ENCODE data around the gene CD151.

Gene CD151

DNA sequence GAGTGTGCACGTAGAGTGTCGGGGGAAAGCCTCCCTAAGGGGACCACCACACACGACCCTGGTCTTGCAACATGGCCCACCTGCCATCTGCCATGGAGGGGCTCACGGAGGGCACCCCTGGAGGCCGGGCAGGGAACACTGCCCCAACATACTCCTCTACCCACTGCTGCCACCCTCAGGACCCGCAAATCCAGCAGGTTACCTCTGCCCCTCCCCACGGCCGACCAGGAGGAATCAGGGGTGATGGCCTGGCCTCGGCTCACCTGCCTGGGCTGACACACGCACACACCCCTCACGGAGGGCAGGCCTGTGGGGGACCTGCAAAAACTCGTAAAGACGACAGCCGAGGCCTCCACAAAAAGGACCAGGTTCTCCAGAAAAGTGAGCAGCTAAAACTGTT, 47.7 kb downstream of the CD151 start:
- no peak for DNase-seq (ENCODE audit: insufficient read length, low spot score)
- TF ChIP-seq CTCF (IDR thresholded peaks at IDR 0.05; ENCODE audit: insufficient read depth, missing control alignments) = no peak
- no peak for FAIRE-seq

GRCh38 chr11:882596-882995, 49.8 kb downstream of the CD151 start:
- no peak for FAIRE-seq
- DNase-seq (ENCODE audit: insufficient read length, low spot score) = no peak
- TF ChIP-seq CTCF (IDR thresholded peaks at IDR 0.05; ENCODE audit: insufficient read depth, missing control alignments) = no peak

DNA sequence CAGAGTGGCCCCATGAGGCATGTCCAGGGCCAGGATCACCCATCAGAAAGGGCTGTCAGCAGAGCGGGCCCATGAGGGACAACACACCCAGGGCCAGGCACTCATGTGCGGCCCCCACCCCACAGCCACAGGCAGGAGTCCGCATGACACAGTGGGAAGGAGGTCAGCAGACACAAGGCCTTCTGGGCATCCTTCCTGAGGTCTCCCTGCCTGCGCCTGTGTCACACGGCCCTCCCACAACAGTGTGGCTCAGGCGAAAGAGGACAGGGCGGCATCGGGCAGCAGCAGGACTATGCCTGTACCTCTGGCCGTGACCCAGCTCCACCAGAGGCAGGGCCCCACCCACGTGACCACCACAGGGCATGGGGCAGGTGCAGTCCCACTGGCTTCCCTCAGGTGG, 50.8 kb downstream of the CD151 start:
- FAIRE-seq (no peak), DNase-seq (ENCODE audit: insufficient read length, low spot score) (no peak)
- no peak for TF ChIP-seq CTCF (IDR thresholded peaks at IDR 0.05; ENCODE audit: insufficient read depth, missing control alignments)

DNA sequence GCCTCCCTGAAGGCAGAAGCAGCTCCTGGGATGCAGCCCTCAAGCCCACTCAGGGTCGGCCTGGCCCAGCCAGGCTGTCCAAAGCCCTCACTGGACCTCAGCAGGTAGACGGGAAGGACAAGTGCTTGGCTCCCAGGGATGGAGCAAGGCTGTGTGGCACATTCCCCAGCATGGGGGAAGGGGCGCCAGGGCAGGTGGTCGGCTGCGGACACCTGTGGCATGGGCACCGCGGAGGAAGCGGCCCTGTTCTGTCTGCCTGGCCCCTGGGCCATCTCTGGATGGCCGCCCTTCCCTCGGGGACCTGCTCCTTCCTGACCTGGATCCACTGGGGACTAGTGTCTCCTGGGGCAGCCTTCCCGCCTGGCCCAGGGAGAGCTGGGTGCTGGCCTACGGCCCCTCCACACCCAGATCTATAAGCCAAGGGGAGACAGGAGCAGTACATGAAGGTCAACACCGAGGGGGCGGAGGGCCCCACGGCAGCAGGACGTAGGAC, 51.9 kb downstream of the CD151 start:
- FAIRE-seq = no peak
- TF ChIP-seq CTCF (IDR thresholded peaks at IDR 0.05; ENCODE audit: insufficient read depth, missing control alignments) = no peak
- no peak for DNase-seq (ENCODE audit: insufficient read length, low spot score)

DNA sequence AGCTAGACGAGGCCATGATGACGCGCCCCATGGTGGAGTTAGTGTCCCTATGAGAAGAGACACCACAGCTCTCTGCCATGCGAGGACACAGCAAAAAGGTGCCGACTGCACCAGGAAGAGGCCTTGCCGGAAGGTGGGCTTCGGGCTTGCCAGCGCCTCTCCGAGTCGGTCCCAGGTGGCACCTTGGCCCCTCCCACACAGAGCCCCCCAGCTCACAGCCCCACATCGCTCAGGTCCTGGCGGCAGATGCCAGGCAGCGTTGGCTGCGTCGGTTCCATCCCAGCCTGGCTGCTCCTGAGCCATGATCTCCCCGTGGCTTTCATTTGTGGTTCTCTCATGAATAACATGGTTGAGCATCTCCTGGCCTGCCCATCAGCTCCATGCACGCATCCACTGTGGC, 53.8 kb downstream of the CD151 start:
- no peak for DNase-seq (ENCODE audit: insufficient read length, low spot score)
- no peak for TF ChIP-seq CTCF (IDR thresholded peaks at IDR 0.05; ENCODE audit: insufficient read depth, missing control alignments)
- FAIRE-seq = no peak

DNA sequence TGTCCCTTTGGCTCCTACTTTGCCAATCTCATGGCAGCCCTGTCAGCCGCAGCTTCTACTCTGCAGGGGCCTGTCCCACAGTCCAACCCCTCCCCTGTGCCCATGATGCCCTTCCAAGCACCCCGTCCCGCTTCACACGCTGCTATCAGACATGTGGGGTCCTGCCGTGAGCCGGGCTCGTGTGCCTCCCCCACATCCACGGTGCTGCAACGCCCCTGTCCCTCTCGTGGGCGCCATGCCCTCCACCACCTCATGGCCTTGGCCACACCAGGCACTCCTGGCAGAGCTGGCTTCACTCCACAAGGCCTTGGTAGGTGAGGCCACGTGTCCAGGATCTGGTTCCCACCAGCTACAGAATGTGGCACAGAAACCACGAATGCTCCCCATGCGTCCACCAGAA, 54.8 kb downstream of the CD151 start:
- TF ChIP-seq CTCF (IDR thresholded peaks at IDR 0.05; ENCODE audit: insufficient read depth, missing control alignments) = no peak
- DNase-seq (ENCODE audit: insufficient read length, low spot score) (no peak), FAIRE-seq (no peak)
